ENCODE results near the gene RNU6-1. TPM values are rescaled to one million over a fixed set of nuclear protein-coding genes. Genes with fewer than 3 reads are reported as not detected.
A peak's percentile ranks its signal among the peaks of the same experiment; 100 is the strongest.

RNU6-1 gene
- polyA plus RNA-seq, 2 of the 4 experiments (the other 2 are of a cell fraction) = not detected

GRCh38 chr15:67836477-67836876 lies 3.4 kb downstream of the RNU6-1 start:
- POLR2A ChIA-PET = no interaction called here
- Histone ChIP-seq H3K4me2 (no peak overlapping the region), H3K4me3 (no peak overlapping the region), H3K4me1 (peaks cover 23% of the 10 kb centered on the region), H3K9me3 (no peaks in the 10 kb centered on the region), H3K27ac (no peak overlapping the region)
- WGBS (ENCODE audit: missing lambda C conversion rate) = 36% methylated on average over 8 of the region's 8 CpGs
- ATAC-seq (no peak), DNase-seq (ENCODE audit: low read depth in 1 of 2, low spot score in 1 of 2) (peak; percentile 47 to 89), FAIRE-seq (no peak)
- TF ChIP-seq CTCF (IDR thresholded peaks at IDR 0.05) (peak; percentile 91), USF2 (IDR thresholded peaks at IDR 0.05) (no peak), SMC3 (IDR thresholded peaks at IDR 0.05) (peak; percentile 64), PBX3 (IDR thresholded peaks at IDR 0.05) (no peak), RAD21 (conservative IDR thresholded peaks at IDR 0.05 in 1 of 2, IDR thresholded peaks at IDR 0.05 in 1 of 2) (peak; percentile 88 to 91), NFE2L2 (conservative IDR thresholded peaks at IDR 0.05; ENCODE audit: low read length) (no peak), HOXB5 (CRISPR knock-in tag; IDR thresholded peaks at IDR 0.05) (no peak), MAZ (IDR thresholded peaks at IDR 0.05; ENCODE audit: borderline replicate concordance, low read depth, low read length) (no peak), GATA3 (IDR thresholded peaks at IDR 0.05; ENCODE audit: borderline replicate concordance) (no peak)
- CTCF ChIA-PET = interaction anchor here (0.7 to 5.3 kb wide), 40 partner anchors 10 to 917 kb away, joined by 3 to 67 read pairs (median 4); partner anchors contain the start of genes C15orf61 and SKOR1

GRCh38 chr15:67836134-67836455 lies 3.8 kb downstream of the RNU6-1 start:
- no peaks in the 10 kb centered on the region for H3K9me3 ChIP-seq
- 45% methylated on average over 16 of the region's 16 CpGs for WGBS (ENCODE audit: missing lambda C conversion rate)
- FAIRE-seq (no peak), ATAC-seq (no peak), DNase-seq (ENCODE audit: low read depth in 1 of 2, low spot score in 1 of 2) (no peak)
- H3K4me3 ChIP-seq = no peak overlapping the region
- no peak overlapping the region for H3K27ac ChIP-seq
- TF ChIP-seq HOXB13 (CRISPR knock-in tag; IDR thresholded peaks at IDR 0.05; ENCODE audit: low read depth) (no peak), BCL3 (IDR thresholded peaks at IDR 0.05) (no peak), FOSB (CRISPR knock-in tag; IDR thresholded peaks at IDR 0.05) (no peak), BHLHE40 (IDR thresholded peaks at IDR 0.05; ENCODE audit: low read depth, low read length) (no peak), ZFP36 (IDR thresholded peaks at IDR 0.05; ENCODE audit: borderline replicate concordance, partially characterized antibody) (no peak), RARB (CRISPR knock-in tag; IDR thresholded peaks at IDR 0.05) (no peak), CHD4 (IDR thresholded peaks at IDR 0.05; ENCODE audit: borderline replicate concordance) (no peak), REST (IDR thresholded peaks at IDR 0.05) (no peak), RAD21 (conservative IDR thresholded peaks at IDR 0.05 in 1 of 2, IDR thresholded peaks at IDR 0.05 in 1 of 2) (no peak), HES2 (IDR thresholded peaks at IDR 0.05) (no peak), PHF8 (IDR thresholded peaks at IDR 0.05; ENCODE audit: borderline replicate concordance, low read depth) (no peak)
- ChIA-PET POLR2A (no interaction called here), CTCF (interaction anchor here (0.7 to 5.3 kb wide), 41 partner anchors 9 to 917 kb away, joined by 3 to 67 read pairs (median 4); partner anchors contain the start of genes C15orf61 and SKOR1)
- peaks cover 19% of the 10 kb centered on the region for H3K4me1 ChIP-seq
- H3K4me2 ChIP-seq = no peak overlapping the region
